ENCODE results near the gene TAGLN3. TPM values are rescaled to one million over a fixed set of nuclear protein-coding genes. Genes with fewer than 3 reads are reported as not detected.
A peak's percentile ranks its signal among the peaks of the same experiment; 100 is the strongest.

The TAGLN3 gene
- total RNA-seq, 1 donor from 2014 or later = 3.7 TPM

- H3K36me3 ChIP-seq (ENCODE audit: control insufficient read depth, insufficient read depth, low read length) = no peaks in the 10 kb centered on the region
- DNase-seq (ENCODE audit: low read depth) = peak; percentile 29
- TF ChIP-seq, protein P1, sequence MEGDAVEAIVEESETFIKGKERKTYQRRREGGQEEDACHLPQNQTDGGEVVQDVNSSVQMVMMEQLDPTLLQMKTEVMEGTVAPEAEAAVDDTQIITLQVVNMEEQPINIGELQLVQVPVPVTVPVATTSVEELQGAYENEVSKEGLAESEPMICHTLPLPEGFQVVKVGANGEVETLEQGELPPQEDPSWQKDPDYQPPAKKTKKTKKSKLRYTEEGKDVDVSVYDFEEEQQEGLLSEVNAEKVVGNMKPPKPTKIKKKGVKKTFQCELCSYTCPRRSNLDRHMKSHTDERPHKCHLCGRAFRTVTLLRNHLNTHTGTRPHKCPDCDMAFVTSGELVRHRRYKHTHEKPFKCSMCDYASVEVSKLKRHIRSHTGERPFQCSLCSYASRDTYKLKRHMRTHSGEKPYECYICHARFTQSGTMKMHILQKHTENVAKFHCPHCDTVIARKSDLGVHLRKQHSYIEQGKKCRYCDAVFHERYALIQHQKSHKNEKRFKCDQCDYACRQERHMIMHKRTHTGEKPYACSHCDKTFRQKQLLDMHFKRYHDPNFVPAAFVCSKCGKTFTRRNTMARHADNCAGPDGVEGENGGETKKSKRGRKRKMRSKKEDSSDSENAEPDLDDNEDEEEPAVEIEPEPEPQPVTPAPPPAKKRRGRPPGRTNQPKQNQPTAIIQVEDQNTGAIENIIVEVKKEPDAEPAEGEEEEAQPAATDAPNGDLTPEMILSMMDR (IDR thresholded peaks at IDR 0.05; ENCODE audit: insufficient read depth, low read length, poor library complexity, severe bottlenecking) = no peak
- no peak overlapping the region for H3K4me3 ChIP-seq (ENCODE audit: low read depth, low read length)
- H3K27me3 ChIP-seq (ENCODE audit: control insufficient read depth, insufficient read depth, low read length) = no peaks in the 10 kb centered on the region
These were observed 35.3 kb upstream of the TAGLN3 start for GRCh38 chr3:111963424-111963823.

GRCh38 chr3:111965484-111965883, 33.2 kb upstream of the TAGLN3 start:
- no peak overlapping the region for H3K4me3 ChIP-seq (ENCODE audit: low read depth, low read length)
- TF ChIP-seq, protein P1 (IDR thresholded peaks at IDR 0.05; ENCODE audit: insufficient read depth, low read length, poor library complexity, severe bottlenecking) = no peak
- H3K36me3 ChIP-seq (ENCODE audit: control insufficient read depth, insufficient read depth, low read length) = no peaks in the 10 kb centered on the region
- no peak for DNase-seq (ENCODE audit: low read depth)
- no peaks in the 10 kb centered on the region for H3K27me3 ChIP-seq (ENCODE audit: control insufficient read depth, insufficient read depth, low read length)

GRCh38 chr3:111967068-111967467, 31.7 kb upstream of the TAGLN3 start:
- peaks cover 2% of the 10 kb centered on the region for H3K36me3 ChIP-seq (ENCODE audit: control insufficient read depth, insufficient read depth, low read length)
- H3K27me3 ChIP-seq (ENCODE audit: control insufficient read depth, insufficient read depth, low read length) = no peaks in the 10 kb centered on the region
- TF ChIP-seq, protein P1 (IDR thresholded peaks at IDR 0.05; ENCODE audit: insufficient read depth, low read length, poor library complexity, severe bottlenecking) = no peak
- no peak overlapping the region for H3K4me3 ChIP-seq (ENCODE audit: low read depth, low read length)
- DNase-seq (ENCODE audit: low read depth) = no peak

- TF ChIP-seq, protein P1 (IDR thresholded peaks at IDR 0.05; ENCODE audit: insufficient read depth, low read length, poor library complexity, severe bottlenecking) = peak; percentile 92
- Histone ChIP-seq H3K4me3 (ENCODE audit: low read depth, low read length) (no peak overlapping the region), H3K27me3 (ENCODE audit: control insufficient read depth, insufficient read depth, low read length) (no peaks in the 10 kb centered on the region), H3K36me3 (ENCODE audit: control insufficient read depth, insufficient read depth, low read length) (peaks cover 2% of the 10 kb centered on the region)
- peak; percentile 28 for DNase-seq (ENCODE audit: low read depth)
These were observed 31.0 kb upstream of the TAGLN3 start for GRCh38 chr3:111967651-111968274.

GRCh38 chr3:111968319-111969054, 30.2 kb upstream of the TAGLN3 start:
- Histone ChIP-seq H3K36me3 (ENCODE audit: control insufficient read depth, insufficient read depth, low read length) (peaks cover 2% of the 10 kb centered on the region), H3K27me3 (ENCODE audit: control insufficient read depth, insufficient read depth, low read length) (no peaks in the 10 kb centered on the region), H3K4me3 (ENCODE audit: low read depth, low read length) (no peak overlapping the region)
- TF ChIP-seq, protein P1 (IDR thresholded peaks at IDR 0.05; ENCODE audit: insufficient read depth, low read length, poor library complexity, severe bottlenecking) = no peak
- no peak for DNase-seq (ENCODE audit: low read depth)
